Tongue (tissue), 2 donors: ENCODE results near the gene CMTM3. TPM values are rescaled to one million over a fixed set of nuclear protein-coding genes. Genes with fewer than 3 reads are reported as not detected.
A peak's percentile ranks its signal among the peaks of the same experiment; 100 is the strongest.
"Not testable (repeated sequence)": the region's sequence is repeated elsewhere in the genome, so short reads cannot be mapped to it uniquely, and the experiment has no call there.

Experiments
- DNase-seq: peaks from one replicate; pipeline ENCODE4 v3.0.0-alpha.2; 2015
- total RNA-seq: library from RNA; depleted of rRNA; stranded (reverse); fragments of >200 nt; gene quantifications from one replicate; pipeline ENCODE4 v1.2.3, GENCODE V29; 2014

The CMTM3 gene
- total RNA-seq, 1 donor from 2014 or later: 35.5 TPM

DNA sequence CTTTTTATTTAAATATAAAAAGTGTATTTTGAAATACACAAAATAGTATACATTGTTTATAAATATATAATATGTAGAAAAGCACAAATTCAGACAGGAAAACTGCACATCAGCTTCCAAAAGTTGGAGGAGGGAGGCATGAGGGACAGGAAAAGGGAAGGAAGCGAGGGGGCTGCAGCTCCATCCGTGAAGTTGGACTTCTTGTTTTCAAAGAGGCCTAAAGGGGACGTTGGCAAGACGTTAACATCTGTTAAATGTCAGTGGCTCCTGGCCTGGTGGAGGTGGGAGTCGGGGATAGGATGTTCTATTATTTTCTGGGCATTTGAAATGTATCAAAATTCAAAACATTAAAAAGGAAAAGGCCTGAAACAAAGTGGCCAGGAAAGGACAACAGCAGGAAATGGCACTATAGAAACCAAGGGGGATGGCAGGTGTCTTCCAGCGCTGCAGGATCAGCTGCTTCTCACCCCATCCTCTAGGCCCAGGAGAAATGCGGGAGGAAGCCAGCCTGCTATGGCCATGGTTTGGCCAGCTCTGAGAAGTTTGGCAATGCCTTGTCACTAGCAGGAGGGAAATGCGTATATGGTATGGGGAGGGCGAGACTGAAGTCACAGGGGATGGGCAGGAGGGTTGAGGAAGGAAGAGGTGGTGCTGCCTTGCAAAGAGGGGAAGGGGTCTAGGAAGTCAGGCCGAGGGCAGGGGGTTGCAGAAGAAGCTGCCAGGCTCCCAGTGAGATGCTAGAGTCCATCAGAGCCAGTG lies 18.8 kb upstream of the CMTM3 start:
- DNase-seq: no peak

DNA sequence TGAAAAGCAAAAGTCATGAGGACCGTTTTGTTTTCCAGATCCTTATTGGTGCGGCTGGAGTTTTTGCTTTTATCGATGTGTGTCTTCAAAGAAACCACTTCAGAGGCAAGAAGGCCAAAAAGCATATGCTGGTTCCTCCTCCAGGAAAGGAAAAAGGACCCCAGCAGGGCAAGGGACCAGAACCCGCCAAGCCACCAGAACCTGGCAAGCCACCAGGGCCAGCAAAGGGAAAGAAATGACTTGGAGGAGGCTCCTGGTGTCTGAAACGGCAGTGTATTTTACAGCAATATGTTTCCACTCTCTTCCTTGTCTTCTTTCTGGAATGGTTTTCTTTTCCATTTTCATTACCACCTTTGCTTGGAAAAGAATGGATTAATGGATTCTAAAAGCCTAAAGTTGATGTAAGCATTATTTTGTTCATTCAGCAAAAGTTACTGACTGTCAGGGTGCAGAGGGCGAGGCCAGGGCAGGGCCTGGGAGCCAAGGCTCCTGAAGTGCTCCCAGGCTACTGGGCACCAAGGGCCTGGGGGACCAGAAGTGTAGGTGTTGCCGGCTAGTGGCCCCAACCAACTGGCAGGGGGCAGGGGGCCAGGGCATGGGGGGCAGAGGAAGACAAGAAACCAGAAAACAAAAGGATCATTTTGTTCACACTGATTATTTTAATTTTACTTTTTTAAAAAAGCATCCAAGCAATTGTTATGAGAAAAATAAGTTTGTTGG lies 16.5 kb upstream of the CMTM3 start:
- no peak for DNase-seq

DNA sequence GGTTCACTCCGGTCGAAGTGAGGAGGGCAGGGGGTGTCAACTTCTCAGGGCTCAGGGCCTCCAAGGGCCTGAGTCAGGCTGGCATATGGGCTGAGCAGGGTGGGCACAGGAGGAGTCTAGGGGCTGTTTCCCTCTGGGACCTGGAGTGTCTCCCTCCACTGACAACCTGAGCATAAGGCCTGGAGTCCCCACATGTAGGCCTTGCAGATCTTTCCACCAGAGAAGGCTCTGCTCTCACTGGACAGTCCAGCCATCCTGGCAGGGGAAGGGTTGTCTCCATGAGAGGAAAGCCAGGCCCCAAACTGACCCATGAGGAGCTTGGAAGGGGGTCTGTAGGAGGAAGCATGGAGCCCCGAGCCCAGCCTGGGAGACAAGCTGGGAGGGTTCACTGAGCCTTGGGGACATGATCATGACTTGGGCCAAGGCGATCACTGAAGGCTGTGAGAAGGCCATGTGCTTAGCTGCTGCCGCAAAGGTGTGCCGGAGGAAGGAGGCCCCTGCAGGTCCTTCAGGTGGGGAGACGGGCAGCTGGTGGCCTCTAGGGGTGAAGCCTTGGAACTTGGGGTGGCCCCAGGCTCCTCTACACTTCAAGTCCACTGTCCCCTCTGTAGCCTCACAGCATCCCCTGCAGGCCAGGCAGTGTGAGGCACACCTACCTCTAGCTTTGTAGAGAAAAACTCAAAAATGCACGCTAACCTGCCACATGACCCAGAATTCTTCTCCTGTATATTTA lies 15.4 kb upstream of the CMTM3 start:
- DNase-seq: no peak

DNA sequence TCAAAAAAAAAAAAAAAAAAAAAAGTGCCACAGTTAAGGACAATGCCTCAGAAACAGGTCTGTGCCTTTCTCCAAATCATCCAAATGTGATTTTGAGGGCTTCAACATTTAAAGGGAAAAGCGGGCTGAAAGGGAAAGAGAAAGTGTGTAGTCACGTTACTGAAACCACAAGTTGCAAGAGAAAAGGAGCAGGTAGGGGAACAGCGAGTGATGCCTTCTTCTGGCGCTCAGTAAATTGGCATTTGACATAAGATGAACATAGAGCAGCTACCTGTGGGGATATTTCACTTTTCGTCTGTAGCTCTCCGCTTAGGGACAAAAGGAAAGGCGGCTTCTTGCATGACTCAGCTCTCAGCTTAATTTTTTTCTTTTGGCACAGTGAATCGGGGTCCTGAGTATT lies 14.2 kb upstream of the CMTM3 start:
- DNase-seq: no peak

DNA sequence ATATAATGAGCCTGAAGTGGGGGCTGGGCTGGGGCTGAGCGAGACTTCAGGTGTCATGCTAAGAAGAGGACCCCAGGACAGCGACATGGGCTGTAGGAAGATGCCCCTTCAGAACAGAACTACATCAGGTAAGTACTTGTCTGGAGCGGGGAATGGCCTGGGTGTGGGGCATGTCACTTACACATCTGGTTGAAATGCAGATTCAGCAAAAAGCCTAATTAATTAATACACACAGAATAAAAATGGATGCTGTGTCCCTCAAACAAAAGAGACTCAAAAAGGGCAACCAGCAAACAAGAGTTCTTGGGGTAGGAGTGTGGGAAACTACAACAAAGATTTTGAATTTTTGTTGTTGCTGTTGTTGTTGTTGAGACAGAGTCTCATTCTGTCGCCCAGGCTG lies 13.5 kb upstream of the CMTM3 start:
- DNase-seq: no peak

DNA sequence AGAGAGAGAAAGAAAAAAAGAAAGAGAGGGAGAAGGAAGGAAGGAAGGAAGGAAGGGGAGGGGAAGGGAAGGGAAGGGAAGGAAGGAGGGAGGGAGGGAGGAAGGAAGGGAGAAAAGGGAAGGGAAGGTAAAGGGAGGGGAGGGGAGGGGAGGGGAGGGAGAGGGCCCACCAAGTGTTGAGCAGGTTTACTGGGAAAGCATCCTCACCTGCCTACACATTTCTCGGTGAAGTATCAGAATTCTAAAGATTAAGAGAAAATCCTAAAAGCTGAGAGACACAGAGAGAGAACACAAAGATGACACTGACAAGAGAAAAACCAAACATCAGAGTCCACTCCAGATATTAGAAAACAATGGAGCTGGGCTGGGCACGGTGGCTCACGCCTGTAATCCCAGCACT lies 12.3 kb upstream of the CMTM3 start:
- DNase-seq: no peak

DNA sequence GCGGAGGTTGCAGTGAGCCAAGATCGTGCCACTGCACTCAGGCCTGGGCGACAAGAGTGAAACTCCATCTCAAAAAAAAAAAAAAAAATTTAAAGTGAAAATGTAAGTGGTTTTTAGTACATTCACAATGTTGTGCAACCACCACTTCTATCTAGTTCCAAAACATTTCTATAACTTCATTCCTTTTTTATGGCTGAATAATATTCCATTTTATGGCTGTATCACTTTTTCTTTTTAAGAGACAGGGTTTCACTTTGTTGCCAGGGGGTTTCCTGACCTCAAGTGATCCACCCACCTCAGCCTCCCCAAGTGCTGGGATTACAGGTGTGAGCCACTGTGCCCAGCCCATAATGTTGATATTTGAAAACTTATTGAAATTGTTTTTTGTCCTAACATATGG lies 11.7 kb upstream of the CMTM3 start:
- no peak for DNase-seq

DNA sequence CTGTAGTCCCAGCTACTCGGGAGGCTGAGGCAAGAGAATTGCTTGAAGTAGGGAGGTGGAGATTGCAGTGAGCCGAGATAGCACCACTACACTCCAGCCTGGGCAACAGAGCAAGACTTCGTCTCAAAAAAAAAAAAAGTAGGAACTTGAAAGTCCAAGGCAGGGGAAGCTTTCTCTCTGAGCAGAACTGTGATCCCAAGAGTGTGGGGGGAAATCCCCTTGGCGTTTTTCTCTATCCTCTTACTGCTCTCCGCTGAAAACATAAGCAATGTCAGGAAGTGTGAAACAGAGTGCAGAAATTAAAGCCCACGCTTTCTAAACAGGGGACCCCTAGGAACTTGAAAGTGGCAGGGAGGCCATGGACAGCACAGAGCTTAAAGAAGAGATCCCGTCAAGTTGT lies 9.8 kb upstream of the CMTM3 start:
- DNase-seq: no peak

DNA sequence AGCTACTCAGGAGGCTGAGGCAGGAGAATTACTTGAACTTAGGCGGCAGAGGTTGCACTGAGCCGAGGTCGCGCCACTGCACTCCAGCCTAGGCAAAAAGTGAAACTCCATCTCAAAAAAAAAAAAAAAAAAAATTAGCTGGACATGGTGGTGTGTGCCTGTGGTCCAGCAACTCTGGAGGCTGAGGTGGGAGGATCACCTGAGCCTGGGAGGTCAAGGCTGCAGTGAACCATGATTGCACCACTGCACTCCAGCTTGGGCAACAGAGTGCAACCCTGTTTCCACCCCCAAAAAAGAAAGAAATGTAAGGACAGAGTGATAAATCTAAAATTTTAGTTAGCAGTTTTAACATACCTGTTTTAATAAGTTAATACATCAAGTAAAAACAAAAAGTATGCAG lies 7.9 kb upstream of the CMTM3 start:
- DNase-seq: not testable (repeated sequence)

DNA sequence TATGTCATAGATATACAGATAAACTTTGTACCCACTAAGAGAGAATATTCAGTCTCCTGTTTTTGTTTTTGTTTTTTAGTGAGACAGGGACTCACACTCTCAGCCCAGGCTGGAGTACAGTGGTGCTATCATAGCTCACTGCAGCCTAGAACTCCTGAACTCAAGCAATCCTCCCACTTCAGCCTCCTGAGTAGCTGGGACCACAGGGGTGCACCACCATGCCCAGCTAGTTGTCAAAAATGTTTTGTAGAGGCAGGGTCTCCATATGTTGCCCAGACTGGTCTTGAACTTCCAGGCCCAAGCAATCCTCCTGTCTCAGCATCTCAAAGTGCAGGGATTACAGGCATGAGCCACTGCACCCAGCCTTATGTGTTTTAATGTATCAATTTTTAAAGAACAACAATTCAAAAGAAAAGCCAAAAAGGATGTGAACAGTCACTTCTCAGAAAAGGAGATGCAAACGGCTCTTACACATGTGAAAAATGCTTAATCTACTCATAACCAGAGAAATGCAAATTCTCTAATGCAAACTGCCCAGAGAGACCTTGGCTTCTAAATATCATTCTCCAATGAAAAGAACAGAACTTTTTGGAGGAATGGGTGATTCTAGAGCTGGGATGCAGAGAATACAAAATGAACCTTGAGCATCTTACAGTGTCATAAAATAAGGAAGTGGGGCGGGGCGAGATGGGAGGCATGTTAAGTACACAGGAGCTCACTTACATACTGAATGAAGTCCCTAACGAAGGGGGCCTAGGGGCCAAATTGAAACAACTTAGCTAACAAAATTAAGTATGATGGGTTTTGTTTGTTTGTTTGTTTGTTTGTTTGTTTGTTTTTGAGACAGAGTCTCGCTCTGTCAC lies 7.3 kb upstream of the CMTM3 start:
- no peak for DNase-seq

DNA sequence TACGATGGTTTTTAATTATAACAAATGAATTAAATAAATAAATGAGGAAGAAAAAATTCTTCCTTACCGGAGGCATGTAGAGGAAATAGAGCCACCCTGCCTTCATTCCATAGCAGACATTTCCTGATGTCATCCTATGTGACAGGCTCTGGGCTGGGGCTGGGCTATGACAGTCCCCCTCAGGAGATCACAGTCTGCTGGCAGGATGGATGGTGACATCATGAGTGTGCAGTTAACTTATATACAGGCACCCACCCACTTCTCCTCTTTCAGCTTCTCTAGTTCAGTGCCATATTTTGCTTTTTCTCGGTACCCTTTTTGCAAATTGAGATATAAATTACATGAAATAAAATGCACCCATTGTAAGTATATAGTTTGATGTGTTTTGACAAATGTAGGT lies 6.4 kb upstream of the CMTM3 start:
- no peak for DNase-seq

DNA sequence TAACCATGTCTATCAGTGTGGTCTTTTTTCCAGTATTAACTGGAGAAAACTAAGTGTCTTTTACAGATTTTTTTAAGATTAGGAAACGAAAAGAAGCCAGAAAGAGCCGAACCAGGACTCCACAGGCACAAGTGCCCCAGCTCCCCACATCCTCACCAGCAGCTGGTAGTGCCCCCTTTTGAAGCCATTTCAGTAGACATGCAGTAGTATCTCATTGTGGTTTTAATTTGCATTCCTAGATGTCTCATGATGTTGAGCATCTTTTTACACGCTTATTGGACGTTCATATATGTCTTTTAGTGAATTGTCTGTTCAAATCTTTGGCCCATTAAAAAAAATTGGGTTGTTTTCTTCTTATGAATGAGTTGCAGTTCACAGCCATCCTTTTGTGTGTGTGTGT lies 4.8 kb upstream of the CMTM3 start:
- DNase-seq: no peak

DNA sequence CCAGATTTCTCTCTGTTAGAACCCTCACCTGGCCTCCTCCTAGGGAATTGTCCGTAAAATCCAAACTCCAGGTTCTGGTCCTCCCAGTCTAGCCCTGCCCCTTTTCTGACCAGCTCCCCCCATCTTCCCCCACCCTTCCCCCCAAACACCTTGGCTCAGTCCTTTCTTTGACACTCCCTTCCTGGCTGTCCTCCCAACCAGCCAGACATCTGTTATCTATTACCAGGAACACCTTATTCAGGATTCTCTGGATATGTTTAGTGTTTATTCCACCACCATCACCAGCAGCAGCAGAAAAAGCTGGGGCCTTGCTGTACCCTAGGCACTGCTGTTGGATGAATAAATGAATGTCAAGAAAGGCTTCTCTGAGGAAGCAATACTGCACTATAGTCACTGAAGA lies 4.0 kb upstream of the CMTM3 start:
- peak; percentile 56 for DNase-seq

DNA sequence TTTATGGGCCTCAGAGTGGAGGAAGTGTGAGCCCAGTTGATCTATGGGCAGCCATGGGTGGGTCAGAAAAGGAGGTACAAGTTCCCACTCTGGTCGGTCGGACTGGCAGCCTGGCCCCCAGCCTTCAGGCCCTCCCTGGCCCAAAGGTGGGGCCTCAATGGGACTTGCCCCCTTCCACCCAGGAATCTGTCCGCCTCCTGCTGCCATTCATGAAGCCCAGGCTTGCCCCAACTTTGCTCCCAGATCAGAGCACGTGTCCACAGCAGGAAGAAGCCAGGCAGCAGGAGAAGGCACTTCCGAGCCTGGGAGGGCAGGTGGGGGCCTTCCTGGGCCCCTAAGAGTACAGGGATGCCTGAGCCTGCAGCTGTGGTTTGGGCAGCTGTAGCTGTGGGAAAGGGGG lies 3.0 kb upstream of the CMTM3 start:
- no peak for DNase-seq

DNA sequence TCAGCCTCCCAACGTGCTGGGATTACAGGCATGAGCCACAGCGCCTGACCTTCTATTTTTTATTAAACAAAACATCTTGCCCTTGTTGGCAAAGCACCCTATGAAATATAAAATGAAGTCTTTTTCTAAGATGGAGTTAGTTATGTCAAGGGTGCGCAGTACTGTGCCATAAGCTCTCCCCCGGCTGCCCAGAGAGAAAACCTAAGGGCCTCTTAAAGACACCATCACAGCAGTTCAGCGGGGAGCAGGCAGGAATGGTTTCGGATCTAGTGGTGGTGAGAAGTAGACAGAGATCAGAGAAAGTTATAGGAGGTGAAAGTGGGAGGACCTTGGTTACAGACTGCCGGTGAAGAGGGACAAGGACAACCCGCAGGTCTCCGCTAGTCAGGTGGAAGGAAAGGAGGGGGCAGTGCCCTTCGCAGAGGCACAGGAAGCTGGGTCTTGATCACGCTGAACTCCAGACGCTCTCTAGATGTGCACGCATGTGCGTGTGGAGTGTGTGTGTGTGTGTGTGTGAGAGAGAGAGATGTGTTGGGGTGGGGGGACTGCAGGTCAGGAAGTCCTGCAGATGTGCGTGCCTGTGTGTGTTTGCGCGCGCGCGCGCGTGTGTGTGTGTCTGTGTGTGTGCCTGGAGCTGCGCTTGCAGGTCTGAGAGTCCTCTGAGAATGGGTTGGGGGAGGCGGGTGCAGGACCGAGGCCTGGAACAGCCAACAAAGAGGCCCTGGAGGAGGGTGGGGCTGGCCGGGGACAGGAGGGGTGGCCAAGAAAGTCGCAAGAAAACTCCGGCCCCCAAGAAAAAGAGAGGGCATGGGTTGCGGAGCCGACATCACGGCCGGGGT lies 748 bp upstream of the CMTM3 start:
- peak; percentile 87 for DNase-seq

DNA sequence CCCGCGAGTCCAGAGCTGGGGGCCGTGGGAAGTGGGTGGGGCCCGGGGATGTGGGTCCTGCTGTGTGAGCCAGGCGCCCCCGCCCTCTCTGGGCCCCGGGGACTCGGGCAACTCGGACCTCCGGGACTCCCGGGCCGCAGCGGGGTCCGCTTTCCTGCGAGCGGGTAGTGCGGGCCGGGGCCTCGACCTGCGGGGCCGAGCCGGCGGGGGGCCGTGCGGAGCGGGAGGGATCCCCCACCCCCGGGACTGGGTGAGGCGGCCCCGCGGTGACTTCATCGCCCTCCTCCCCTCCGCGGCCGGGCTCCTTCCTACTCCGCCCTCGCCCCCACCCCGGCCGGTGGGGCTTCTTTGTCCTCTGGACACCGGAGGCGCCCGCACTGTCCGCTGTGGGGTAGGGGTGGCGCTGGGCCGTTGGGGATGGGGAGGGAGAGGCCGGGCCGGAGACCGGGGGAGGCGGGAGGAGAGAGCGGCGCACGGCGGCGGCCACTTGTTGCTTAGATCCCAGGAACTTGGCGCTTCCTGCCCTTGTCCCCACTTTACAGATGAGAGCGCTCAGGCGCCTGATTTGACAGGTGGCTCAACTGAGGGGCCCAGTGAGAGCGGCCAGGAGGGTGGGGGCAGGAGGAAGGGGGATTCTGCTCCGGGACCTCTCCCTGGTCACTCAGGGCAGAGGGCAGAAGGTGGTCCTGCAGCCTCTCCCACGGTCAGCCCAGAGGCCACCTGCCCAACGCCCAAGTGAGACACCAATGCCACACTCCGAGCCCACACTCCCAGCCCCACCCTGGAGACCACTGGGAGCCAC lies 874 bp downstream of the CMTM3 start:
- peak; percentile 64 for DNase-seq

DNA sequence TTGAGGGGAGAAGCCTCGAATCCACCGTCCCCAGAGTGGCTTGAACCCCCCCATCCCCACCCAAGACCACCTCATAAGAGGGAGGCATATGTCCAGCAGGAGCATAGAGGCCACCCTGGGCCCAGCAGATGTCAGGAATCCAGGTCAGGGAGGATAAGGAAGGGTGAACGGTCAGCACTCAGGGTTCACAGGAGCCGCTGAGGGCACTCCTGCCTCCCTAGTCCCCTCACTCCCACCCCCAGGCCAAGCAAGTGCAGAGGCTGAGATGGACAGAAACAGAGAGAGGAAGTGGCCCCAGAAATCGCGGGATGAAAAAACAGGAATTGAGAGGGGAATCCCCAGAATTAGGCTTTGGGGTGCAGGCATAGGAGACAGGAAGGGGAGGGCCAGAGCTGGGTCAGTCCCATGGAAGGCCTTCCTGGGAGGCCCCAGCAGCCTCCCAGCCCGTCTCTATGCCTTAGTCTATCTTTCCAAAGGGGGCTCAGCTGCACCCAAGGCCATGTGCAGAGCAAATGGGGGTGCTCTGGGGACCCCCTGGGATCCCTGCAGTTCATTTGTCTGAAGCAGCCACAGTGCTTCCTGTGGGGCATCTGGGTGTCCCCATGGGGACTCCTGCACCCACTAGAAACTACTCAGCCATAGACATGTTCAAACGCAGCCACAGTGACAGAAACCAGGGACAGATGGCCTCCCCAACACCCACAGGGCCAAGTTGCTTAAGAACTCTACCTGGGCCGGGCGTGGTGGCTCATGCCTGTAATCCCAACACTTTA lies 1.7 kb downstream of the CMTM3 start:
- DNase-seq: no peak

DNA sequence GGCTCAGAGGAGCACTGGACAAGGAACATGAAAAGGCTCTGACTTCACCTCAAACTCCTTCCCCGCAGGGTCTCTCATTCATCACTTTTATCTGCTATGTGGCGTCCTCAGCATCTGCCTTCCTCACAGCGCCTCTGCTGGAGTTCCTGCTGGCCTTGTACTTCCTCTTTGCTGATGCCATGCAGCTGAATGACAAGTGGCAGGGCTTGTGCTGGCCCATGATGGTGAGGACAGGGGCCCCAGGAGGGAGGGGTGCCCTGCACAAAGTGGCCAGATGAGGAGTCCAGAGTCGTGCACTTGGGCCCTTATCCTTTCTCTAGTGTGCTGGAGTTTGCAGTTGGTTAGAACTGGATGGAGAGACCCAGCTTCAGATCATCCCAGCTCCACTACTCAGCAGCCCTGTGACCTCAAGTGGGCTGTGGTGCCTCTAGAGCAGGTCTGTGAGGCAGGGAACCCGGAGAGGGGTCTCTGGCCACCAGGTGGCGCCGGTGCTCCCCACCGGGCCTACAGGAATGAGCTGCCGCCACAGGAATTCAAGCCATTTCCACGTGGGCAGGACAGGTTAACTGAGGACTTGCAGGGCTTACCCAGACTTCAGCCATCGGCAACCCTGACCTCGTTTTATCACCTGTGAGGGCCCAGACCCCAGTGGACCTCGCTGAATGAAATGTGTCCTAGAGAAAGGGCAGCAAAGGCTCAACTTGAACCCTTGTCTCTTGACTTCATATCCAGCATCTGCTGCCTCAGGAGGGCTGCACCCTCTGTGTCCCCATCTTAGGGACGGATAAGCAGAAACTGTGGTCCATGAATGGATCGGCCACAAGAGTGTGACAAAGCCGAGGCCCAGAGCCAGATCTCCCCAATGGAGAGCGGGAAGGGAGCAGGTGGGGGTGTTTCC lies 4.0 kb downstream of the CMTM3 start:
- DNase-seq: peak; percentile 89

DNA sequence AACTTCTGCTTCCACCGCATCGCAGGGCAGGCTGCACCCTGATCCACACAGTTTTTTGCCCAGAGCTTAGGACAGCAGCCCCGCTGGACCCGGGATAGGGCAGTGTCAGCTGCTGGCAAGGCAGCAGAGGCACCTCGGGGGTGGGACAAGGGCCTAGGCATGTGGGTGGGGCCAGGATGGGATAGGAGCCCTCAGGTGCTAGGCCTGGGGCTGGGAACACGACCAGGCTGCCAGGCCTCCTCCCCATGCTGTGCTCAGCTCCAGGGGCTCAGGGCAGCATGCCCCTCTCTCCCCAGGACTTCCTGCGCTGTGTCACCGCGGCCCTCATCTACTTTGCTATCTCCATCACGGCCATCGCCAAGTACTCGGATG lies 4.6 kb downstream of the CMTM3 start:
- no peak for DNase-seq
